LoVo (cell line): ENCODE measurements around the gene CCDC187.

Experiments
- DNase-seq: peaks from one replicate; pipeline ENCODE4 v3.0.0-alpha.2; 2016; ENCODE audit warnings: low spot score

The CCDC187 gene

GRCh38 chr9:136339173-136339957 is 35.5 kb upstream of the CCDC187 start:
- peak; percentile 54 for DNase-seq

DNA sequence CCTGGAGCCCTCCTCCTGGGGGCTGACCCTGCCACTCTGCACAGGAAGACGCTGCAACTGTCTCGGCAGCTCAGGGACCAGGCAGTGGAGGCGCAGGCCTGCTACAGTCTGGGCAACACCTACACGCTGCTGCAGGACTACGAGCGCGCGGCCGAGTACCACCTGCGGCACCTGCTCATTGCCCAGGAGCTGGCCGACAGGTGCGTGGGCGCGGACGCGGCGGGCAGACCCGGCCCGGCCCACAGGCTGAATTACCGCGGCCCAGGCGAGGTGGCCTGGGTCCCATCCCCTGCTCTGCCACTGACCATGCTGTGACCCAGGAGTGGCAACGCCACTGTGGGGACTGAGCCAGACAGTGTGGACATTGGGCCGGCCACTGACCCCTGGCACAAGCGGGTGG is 34.6 kb upstream of the CCDC187 start:
- no peak for DNase-seq

DNA sequence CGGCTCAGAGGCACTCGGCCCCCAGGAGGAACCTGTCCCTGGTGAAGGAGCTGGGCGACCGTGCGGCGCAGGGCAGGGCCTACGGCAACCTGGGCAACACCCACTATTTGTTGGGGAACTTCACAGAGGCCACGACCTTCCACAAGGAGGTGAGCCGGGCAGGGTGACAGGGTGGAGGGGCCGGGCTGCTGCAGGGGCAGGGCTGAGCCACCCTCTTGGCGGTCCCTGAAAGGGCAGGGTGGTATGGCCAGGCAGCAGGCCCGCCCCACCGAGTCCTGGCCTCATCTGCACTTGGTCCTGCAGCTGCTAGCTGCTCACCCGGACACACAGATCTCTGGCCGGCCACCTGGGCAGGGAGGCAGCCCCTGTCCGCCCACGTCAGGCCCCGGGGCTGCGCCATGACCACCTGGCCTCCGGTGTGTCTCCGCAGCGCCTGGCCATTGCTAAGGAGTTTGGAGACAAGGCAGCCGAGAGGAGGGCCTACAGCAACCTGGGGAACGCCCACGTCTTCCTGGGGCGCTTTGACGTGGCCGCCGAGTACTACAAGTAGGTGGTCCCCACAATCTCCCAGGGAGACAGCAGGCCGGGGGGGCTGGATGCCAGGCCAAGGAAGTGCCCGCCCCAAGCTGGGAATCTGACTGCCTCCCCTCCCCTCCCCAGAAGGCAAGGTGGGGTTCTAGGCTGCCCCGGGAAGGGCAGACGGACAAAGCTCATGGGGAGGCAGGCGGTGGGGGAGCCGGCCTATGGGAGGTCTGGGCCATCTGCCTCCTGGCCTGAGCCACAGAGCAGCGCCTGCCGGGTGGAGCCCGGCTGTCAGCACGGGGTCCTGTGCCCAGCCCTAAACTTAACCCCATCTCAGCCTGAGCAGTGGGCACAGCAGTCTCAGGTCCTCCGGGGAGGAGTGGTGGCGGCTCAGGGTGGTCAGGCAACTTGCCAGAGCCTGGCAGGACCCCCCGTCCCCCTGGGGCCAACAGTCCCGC is 33.8 kb upstream of the CCDC187 start:
- no peak for DNase-seq

DNA sequence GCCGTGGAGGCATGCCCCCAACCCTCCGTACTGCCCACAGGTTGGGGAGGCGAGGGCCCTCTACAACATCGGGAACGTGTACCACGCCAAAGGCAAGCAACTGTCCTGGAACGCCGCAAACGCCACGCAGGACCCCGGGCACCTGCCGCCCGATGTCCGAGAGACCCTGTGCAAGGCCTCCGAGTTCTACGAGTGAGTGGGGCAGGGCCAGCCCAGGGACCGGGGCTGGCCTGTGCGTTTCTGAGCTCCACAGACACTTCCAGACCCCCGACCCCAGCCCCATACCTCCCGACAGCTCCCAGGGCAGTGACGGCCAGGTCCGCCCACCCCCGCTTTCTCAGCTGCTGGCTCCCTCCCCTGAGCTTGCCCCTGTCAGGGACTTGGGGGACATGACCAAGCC is 33.0 kb upstream of the CCDC187 start:
- DNase-seq: no peak

- no peak for DNase-seq
Observed at GRCh38 chr9:136336156-136336870, 32.4 kb upstream of the CCDC187 start.

- no peak for DNase-seq
Observed at GRCh38 chr9:136335296-136336155, 31.6 kb upstream of the CCDC187 start.

GRCh38 chr9:136334541-136334940 is 30.6 kb upstream of the CCDC187 start:
- DNase-seq: no peak

GRCh38 chr9:136333486-136333885 is 29.6 kb upstream of the CCDC187 start:
- no peak for DNase-seq

DNA sequence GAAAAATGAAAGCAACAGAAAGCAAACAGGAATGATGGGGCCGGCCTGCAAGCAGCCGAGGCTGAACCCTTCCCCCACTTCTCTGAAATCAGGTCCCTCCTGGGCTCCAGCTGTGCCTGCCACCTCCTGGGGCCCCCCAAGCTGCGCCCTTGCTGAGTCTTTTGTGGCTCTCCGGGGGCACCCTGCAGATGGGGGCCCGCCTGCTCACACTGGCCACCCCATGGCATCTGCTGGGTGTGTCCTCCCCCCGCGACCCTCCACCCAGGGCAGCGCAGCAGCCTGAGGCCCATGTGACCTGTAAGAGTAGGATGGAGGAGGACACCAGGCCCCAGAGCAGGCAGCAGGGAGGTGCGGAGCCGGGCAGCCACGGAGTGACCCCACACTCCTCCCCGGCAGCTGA is 29.2 kb upstream of the CCDC187 start:
- DNase-seq: no peak

- DNase-seq: no peak
Observed at GRCh38 chr9:136332482-136332983, 28.6 kb upstream of the CCDC187 start.

GRCh38 chr9:136331556-136332481 is 27.9 kb upstream of the CCDC187 start:
- no peak for DNase-seq

- DNase-seq: no peak
Observed at GRCh38 chr9:136331030-136331429, 27.1 kb upstream of the CCDC187 start.

GRCh38 chr9:136330406-136330990 is 26.6 kb upstream of the CCDC187 start:
- no peak for DNase-seq

- DNase-seq: no peak
Observed at GRCh38 chr9:136329636-136330405, 25.9 kb upstream of the CCDC187 start.

DNA sequence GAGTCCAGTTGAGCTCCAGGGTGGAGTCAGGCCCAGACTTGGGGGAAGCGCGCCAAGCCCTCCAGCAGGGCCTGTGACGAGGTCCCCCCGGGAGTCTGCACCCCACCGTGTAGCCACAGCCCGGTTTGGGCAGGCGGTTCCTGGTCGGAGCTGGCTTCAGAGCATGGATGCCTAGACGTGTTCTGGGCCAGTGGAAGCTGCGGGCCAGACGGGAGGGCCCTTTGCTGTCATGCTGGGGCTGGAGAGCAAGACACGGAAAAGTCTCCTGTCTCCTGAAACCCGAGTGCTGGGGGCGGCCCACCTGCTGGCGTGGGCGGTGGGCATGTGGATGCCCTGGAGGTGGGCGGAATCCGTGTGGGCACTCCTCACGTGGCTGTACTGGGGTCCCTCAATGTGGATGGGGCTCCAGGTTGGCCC is 25.3 kb upstream of the CCDC187 start:
- no peak for DNase-seq

DNA sequence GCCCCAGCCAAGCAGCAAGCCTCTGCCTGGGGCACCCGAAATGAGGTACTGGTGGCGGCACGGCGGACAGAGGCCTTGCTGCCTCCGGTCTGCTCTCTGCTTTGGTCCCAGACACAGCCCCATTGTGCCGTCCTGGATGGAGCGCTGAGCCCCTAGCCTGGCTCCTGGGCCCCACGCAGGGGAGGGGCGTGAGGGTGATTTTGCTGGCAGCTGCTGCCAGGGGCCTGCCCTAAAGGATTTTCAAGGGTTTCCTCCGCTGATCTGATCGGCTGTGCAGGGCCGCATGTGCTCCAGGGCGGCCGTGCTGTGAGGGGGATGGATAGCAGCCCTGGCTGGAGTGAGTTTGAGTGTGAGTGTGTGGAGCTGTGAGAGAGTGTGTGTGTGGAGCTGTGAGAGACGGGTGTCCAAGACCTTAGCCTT is 24.7 kb upstream of the CCDC187 start:
- DNase-seq: no peak

- peak; percentile 75 for DNase-seq
Observed at GRCh38 chr9:136328011-136328621, 24.2 kb upstream of the CCDC187 start.

DNA sequence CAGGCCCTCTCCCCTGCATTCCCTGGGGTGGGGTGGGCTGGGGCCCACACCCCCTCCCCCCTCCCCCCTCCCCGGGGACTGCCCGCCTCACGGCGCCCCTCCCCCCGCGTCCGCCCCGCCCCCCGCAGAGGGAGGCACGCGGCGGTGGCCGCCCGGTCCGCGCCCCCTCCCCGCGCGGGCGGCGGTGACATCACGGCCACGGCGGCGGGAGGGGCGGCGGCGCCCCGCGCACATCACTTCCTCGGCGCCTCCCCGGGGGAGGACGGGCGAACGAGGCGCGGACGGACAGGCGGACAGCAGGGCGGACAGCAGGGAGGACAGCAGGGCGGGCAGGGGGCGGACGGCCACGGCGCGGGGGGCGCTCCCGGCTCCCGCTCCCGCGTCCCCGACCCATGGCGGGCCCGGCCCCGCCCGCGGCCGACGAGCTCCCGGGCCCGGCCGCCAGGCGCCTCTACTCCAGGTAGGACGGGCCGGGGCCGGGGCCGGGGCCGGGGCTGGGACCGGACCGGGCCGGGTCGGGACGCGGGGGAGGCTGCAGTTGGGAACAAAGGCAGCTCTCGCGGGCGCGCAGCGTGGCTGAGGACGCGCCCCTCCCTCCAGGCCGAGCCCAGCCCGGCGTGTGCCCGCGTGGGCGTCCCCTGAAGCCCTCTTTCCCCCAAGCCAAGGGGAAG is 23.5 kb upstream of the CCDC187 start, which contains the start of gene GPSM1:
GPSM1 (plus strand) TSS at position 236 of the 671 bp plus-strand sequence; CDS start at position 393, 157 bp downstream.
- DNase-seq: no peak
